ENCODE data around the gene AIRE. TPM values are rescaled to one million over a fixed set of nuclear protein-coding genes. Genes with fewer than 3 reads are reported as not detected.
"Not testable (repeated sequence)": the region's sequence is repeated elsewhere in the genome, so short reads cannot be mapped to it uniquely, and the experiment has no call there.

AIRE gene
- polyA plus RNA-seq, 4 donors = 0.19 to 1.2 (median 0.43) TPM

DNA sequence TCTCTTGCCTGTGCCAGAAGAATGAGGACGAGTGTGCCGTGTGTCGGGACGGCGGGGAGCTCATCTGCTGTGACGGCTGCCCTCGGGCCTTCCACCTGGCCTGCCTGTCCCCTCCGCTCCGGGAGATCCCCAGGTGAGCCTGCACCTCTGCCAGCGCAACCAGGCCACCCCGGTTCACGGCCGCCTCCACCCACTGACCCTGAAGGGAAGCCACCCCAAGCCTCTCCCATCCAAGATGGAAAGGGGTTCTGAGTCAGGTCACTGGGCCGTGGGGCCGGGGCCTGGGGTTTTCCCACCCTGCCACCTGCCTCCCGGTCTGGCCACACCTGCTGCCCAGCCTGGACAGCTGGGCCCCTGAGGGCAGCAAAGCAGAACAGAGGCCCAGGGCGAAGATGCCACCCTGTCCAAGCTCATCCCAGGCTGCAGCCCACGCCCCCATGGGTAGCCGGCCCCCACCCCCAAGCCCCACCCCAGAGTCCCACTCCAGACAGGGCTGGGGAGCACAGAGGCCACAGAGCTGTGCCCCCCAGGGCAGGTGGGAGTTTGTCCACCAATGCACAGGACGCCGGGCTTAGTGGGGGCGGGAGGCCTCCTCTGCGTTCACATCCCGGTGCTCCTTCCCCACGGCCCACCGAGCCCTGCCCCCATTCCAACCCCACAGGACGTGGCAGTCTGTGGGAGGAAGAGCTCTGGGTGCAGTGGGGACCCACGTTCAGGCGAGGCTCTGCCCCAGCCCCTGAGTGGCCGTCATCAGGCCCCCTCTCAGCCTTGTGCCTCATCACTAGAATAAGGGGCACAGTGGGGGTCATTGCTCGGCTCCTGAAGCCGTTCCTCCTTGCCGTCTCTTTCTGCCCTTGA lies 5.6 kb downstream of the AIRE start:
- DNase-seq (ENCODE audit: low read depth in 4 of 4, low spot score in 2 of 4) = no peak

DNA sequence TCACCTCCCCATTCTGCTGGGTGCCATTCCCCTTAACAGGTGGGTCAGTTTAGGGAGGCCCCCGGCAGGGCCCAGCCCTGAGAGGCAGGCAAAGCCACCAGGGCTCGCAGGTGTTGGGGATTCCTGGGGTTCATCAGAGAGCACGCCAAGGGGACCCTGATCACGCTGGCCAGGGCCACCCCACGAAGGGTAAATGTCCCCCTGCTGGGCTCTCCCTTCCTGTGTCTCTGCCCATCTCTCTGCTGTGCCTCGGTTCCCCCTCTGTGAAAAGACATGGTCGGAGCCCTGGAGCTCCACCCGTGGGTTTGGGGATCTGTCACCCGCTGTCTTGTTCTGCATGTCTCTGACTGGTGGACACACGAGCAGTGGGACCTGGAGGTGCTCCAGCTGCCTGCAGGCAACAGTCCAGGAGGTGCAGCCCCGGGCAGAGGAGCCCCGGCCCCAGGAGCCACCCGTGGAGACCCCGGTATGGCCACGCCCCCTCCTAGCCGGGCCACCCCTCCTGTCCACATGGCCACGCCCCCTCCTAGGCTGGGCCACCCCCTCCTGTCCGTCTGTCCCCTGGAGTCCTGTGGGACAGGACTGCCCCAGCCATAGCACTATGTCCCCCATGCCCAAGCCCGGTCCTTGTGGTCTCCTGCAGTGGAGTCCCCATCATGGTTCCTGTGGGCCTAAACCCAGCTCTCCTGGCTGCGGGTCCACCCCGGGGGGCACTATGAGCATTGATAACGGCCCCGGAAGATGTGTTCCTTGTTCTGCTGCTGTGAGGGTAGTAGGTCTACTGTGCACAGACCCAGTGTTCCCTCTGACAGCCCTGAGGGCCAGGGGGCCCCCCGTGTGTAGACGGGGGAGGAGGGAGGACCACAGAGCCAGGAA lies 6.5 kb downstream of the AIRE start:
- DNase-seq (ENCODE audit: low read depth in 4 of 4, low spot score in 2 of 4) = no peak

DNA sequence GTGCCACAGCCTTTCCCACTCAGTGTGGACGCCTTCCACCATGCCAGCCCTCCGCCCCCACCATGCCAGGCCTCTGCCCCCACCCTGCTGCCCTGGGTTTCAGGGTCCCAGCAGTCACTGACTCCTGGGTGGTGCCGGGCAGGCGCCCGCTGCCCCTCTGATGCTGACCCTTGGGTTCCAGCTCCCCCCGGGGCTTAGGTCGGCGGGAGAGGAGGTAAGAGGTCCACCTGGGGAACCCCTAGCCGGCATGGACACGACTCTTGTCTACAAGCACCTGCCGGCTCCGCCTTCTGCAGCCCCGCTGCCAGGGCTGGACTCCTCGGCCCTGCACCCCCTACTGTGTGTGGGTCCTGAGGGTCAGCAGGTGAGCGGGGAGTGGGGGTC lies 7.1 kb downstream of the AIRE start:
- DNase-seq (ENCODE audit: low read depth in 4 of 4, low spot score in 2 of 4) = no peak

DNA sequence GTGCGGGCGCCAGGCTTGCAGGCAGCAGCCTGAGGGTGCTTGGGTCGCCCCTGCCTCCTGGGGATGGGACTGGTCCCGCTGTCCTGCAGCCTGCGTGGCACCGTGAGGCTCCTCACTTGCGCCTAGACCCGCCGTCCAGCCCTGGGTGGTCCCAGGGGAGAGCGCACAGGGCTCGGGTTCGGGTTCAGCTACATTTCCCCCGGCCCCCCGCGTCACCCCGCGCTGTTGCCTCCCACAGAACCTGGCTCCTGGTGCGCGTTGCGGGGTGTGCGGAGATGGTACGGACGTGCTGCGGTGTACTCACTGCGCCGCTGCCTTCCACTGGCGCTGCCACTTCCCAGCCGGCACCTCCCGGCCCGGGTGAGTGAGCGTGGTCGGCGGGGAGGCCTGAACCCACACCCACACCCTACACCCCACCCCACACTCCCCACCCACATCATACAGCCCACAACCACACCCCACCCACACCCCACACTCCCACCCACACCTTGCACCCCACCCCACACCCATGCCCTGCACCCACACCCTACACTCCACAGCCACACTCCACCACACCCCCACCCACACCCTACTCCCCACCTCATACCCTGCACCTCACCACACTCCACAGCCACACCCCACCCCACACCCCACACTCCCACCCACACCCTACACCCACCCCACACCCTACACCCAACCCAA lies 8.0 kb downstream of the AIRE start:
- no peak for DNase-seq (ENCODE audit: low read depth in 4 of 4, low spot score in 2 of 4)

DNA sequence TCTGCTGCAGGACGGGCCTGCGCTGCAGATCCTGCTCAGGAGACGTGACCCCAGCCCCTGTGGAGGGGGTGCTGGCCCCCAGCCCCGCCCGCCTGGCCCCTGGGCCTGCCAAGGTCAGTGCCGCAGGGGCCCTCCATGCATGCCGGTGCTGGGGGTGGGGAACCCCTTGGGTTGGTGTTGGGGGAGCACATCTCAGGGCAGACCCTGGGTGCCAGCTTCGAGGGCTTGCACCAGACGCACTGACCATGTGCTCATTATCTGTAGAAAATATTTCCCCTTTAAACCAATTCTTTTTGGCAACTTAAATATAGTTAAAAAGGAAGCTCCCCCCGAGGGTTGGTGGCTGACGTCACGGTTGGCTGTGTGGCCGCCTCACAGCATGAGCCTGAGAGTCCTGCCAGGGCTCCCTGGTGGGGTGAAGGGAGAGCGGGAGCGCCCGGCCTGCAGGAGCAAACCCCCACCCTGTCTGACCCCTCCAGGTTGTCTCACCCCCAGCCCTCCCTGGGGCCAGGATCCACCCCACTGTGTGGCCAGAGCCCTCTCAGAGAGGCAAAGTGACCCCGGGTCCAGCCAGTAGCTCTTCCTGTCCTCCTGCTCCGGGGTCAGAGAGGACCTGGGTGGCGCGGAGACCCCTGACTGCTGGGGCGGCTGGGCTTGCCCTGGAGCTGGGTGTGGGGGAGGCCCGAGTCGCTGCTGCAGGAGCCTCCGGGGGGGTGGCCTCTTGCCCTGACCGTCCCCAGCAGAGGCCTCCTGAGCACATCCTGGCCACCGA lies 8.9 kb downstream of the AIRE start:
- no peak for DNase-seq (ENCODE audit: low read depth in 4 of 4, low spot score in 2 of 4)

DNA sequence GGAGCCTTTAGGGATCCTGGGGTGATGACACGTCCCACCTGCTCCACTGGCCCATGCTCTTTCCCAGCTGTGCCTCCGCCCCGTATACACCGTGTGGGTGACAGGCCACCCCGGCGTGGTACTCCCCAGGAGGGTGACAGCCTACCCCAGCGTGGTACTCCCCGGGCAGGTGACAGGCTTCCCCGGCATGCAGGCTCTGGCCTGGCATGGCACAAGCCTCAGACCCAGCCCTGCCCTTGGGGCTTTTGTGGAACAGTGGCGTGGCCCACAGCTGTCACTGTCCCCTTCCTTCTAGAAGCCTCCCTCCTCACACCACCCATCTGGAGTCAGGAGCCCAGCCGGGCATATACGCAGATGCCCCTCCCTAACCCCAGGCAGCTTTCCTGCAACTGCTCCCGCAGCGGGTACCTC lies 9.5 kb downstream of the AIRE start:
- no peak for DNase-seq (ENCODE audit: low read depth in 4 of 4, low spot score in 2 of 4)

DNA sequence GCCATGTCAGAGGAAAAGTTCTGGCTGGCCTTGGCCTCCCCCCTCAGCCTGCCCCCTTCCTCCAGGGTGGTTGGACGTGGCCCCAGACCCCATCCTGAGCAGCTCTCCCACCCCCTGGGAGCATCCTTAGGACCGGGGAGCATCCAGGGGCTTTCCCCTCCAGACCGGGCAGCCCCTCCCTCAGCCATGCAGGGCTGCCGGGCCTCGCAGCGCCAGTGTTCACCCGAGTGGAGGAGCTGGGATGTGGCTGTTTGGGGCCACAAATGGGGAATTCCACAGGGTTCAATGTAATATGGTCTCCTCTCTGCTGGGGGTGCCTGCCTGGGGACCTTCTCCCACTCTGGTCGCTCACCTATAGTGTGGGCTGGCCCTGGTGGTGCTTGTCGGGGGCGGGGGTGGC lies 10.0 kb downstream of the AIRE start:
- DNase-seq (ENCODE audit: low read depth in 4 of 4, low spot score in 2 of 4) = no peak

DNA sequence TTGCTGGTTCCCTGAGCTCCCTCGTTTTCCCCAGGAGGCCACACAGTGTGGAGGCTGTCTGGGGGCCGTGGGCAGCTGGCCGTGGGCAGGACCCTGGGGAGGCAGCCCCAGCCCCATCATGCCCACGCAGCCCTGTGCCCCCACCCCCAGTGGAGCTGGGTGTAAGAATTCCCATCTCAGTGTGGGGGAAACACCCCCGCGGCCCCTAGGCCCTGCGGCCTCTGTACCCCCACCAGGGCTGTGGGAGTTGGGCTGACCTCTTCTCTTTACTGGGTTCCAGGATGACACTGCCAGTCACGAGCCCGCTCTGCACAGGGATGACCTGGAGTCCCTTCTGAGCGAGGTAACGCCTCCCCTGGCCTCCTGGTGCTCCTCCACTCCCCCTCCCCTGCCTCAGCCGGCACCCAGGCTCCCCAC lies 10.4 kb downstream of the AIRE start:
- DNase-seq (ENCODE audit: low read depth in 4 of 4, low spot score in 2 of 4) = no peak

DNA sequence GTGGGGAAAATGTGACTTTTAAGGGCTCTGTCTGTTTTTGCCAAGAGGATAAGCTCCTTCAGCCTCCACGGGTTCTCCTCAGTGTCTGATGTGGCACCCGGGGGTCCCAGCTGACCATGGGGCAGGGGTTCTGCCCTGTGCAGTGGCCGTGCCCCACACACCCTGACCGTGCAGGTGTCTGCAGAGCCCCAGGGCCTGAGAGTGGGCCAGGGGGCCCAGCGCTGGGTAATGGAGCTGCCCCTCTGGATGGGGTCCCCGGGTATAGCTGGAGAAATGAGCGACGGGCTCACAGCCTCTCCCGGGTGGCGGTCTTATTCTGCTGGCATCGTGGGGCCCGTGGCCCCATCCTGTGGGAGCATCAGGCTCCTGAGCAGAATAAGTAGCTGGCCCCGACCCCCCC lies 11.2 kb downstream of the AIRE start:
- no peak for DNase-seq (ENCODE audit: low read depth in 4 of 4, low spot score in 2 of 4)

DNA sequence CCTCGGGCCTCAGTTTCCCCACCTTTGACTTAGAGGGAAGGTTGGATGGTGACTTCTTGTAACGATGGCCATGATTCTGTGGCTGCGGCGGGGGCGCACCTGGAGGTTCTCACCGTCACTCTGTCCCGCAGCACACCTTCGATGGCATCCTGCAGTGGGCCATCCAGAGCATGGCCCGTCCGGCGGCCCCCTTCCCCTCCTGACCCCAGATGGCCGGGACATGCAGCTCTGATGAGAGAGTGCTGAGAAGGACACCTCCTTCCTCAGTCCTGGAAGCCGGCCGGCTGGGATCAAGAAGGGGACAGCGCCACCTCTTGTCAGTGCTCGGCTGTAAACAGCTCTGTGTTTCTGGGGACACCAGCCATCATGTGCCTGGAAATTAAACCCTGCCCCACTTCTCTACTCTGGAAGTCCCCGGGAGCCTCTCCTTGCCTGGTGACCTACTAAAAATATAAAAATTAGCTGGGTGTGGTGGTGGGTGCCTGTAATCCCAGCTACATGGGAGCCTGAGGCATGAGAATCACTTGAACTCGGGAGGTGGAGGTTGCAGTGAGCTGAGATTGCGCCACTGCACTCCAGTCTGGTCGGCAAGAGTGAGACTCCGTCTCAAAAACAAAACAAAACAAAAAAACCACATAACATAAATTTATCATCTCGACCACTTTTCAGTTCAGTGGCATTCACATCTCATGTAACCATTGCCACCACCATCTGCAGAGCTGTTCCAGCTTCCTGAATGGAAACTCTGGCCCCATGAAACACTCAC lies 12.0 kb downstream of the AIRE start:
- DNase-seq (ENCODE audit: low read depth in 4 of 4, low spot score in 2 of 4) = peak in 3 of 4 donors; percentile 27 to 81 (median 60)

DNA sequence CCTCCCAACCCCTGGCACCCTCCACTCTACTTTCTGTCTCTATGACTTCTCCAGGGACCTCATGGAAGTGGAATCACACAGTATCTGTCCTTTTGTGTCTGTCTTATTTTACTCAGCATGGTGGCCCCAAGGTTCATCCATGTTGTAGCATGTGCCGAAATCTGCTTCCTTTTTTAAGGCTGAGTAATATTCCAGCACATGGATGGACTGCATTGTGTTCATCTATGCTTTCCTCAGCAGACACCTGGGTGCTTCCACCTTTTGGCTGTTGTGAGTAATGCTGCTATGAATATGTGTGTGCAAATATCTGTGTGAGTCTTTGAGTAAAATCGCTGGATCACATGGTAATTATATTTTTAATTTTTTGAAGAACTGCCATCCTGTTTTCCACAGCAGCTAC lies 12.6 kb downstream of the AIRE start:
- no peak for DNase-seq (ENCODE audit: low read depth in 4 of 4, low spot score in 2 of 4)

DNA sequence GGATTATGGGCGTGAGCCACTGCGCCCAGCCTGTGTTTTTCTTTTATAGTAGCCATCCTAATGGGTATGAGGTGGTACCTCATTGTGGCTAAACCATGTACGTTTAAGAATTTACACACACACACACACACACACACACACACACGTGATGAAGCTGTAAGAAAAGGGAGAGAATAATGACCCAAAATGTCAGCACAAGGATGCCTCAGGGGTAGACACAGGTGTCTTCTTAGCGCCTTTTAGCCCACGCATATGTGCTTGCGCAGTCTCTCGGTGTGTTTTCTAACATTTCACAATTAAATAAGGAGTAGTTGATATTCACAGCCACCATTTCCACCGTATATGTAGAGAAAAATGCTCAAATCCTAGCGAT lies 13.4 kb downstream of the AIRE start:
- no peak for DNase-seq (ENCODE audit: low read depth in 4 of 4, low spot score in 2 of 4)

DNA sequence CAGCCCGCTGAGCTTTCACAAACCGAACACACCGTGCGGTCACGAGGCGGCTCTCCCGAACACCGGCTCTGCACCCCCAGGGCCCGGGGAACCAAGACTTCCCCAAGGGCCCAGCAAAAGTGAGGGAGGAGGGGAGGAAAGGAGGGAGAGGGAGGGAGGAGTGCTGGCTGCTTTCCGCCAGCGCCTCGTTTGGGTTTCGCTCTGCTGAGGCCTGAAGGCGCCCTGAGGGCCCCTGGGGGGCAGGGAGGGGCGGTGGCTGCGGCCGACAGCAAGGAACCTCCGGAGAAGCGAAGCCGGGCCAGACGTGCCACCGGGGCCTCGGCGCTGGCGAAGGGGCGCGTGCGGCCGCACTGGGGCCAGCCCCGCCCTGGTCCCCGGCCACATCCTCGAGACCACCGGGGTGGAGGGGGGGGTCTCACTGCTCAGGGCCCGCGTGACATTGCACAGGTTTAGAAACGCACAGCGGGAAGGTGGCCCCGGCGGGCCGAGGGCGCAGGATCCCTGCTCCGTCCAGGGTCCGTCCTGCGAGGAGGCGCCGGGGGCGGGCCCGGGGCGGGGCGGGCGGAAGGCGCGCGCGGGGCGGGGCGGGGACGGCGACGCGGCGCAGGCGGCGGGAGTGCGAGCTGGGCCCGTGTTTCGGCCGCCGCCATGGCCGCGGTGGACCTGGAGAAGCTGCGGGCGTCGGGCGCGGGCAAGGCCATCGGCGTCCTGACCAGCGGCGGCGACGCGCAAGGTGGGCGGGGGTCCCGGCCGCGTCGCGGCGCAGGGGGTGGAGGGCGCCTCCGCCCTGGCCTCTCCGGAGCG lies 14.0 kb downstream of the AIRE start, which contains the start of gene PFKL:
Gene PFKL (plus strand): TSS at position 596 of the 804 bp plus-strand sequence. CDS start 53 bp downstream, at position 649.
- no peak for DNase-seq (ENCODE audit: low read depth in 4 of 4, low spot score in 2 of 4)

DNA sequence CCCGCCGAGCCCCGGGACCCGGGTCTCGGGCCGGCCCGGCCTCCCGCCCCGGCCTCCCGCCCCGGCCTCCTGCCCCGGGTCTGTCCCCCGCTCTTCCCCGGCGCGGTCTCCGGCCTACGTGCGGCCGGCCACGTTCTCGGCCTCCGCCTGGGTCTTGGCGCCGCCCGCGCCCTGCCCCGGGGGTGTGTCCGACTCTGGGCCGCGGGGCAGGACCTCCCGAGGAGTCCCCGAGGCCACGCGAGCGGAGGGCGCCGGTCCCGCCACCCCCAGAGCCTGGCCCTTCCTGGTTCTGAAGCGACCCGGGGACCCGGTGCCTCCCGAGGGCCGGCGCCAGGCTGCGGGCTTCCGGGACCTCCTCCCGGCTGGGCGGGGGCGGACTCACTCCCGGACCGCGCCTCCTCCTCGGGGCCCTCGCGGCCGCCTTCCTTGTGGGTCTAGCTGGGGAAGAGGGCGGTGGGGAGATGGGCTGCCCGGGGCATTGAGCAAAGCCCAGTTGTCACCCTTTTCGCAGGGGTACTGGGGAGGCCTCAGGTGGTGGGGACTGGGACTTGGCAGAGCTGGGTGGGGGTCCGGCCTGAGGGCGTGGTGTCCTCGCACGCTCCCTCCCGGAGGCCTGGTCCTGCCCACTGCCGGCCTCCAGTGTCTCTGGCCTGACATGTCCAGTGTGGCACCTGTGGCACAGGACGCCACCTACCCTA lies 14.7 kb downstream of the AIRE start:
- DNase-seq (ENCODE audit: low read depth in 4 of 4, low spot score in 2 of 4) = peak in 1 of 4 donors; percentile 28

DNA sequence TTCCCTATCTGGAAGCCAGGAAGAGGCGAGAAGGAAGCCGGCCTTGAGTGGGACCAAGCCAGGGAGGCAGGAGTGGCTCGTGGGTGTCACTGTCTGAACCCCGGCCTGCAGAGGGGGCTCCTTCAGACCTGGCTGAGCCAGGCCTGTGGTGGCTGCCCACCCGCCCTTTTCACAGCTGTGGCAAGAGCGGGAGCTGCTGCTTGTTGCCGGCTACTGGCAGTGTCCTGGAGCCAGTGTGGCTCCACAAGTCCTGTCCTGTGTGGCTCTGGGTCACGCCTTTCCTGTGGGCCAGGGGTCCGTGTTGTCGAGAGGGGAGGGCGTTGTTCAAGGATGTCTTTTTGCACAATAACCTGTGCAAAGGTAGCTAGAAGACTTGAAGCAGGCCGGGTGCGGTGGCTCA lies 15.5 kb downstream of the AIRE start:
- DNase-seq (ENCODE audit: low read depth in 4 of 4, low spot score in 2 of 4) = no peak

DNA sequence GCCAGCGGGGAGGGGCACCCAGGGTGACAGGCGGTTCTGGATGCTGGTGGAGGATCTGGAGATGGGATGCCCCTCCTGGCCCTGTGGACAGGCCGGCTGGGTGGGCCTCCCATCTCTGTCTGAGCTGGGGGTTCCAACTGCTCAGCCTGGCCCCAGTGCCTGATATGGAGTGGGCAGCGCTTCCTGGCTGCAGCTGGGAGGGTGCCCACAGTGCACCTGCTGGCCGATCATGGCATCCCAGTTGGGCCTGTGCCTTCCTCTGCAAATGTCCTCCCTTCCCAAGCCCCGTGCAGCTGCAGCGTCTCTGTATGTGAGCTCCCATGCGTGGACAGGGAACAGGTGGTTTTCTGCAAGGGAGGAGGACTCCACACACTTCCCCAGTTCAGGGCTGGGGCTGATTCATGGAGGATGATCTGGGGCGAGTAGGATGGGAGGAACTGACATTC lies 16.3 kb downstream of the AIRE start:
- no peak for DNase-seq (ENCODE audit: low read depth in 4 of 4, low spot score in 2 of 4)

DNA sequence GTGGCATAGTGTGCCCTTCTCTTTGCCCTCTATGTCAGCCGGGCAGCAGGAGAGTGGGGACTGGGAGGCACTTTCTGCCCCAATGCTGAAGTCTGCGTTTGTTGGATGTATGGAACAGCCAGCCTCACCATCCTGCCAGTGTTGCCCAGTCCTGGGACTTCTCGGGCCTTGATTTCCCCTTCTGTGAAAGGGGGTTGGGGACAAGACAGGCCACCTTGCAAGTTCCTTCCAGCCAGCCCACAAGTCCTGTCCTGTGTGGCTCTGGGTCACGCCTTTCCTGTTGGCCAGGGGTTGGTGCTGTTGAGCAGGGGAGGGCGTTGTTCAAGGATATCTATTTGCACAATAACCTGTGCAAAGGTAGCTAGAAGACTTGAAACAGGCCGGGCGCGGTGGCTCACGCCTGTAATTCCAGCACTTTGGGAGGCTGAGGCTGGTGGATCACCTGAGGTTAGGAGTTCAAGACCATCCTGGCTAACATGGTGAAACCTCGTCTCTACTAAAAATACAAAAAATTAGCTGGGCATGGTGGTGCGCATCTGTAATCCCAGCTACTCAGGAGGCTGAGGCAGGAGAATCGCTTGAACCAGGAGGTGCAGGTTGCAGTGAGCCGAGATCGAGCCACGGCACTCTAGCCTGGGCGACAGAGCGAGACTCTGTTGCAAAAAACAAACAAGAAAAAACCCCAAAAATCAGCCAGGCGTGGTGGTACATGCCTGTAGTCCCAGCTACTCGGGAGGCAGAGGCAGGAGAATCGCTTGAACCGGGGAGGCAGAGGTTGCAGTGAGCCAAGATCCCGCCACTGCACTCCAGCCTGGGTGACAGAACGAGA lies 17.1 kb downstream of the AIRE start:
- DNase-seq (ENCODE audit: low read depth in 4 of 4, low spot score in 2 of 4) = not testable (repeated sequence)
